A673 (cell line): ENCODE data around the gene ST7L.

Experiments used
- EZH2 ChIP-seq: fragments of 200-600 bp; sonication (generic); IDR thresholded peaks from 2 replicates; pipeline ENCODE4 v1.6.1; 2017; ENCODE audit warnings: borderline replicate concordance, low read depth, mild to moderate bottlenecking, mixed read lengths, antibody characterized with exemption, low read length; ENCODE audit not compliant: poor library complexity, severe bottlenecking
- TF ChIP-seq, protein P1 (sequence below): fragments of 300-800, 200-600 bp; sonication (generic); conservative IDR thresholded peaks from 2 replicates; pipeline ENCODE4 v1.5.1; 2017; ENCODE audit warnings: low read depth, mild to moderate bottlenecking, antibody characterized with exemption, low read length, moderate library complexity, mixed read lengths

DNA sequence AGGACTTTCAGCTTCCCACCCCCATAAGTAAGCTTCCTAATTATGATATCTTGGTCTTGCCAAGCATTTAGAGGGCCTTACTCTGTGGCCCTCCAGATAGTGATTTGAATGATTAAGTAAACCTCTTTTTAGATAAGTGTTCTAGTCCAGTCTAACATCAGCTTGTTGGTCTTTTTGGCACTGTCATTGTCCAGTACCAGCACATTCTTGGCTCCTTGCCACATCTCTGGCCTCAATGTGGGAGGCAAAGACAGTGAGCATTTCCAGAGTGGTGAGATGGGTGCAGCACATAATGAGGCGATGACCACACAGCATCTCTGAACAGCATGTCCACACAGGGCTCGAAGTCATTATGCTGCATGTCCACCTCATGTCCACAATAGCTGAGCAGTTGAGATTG is 6.8 kb upstream of the ST7L start:
- TF ChIP-seq, protein P1, sequence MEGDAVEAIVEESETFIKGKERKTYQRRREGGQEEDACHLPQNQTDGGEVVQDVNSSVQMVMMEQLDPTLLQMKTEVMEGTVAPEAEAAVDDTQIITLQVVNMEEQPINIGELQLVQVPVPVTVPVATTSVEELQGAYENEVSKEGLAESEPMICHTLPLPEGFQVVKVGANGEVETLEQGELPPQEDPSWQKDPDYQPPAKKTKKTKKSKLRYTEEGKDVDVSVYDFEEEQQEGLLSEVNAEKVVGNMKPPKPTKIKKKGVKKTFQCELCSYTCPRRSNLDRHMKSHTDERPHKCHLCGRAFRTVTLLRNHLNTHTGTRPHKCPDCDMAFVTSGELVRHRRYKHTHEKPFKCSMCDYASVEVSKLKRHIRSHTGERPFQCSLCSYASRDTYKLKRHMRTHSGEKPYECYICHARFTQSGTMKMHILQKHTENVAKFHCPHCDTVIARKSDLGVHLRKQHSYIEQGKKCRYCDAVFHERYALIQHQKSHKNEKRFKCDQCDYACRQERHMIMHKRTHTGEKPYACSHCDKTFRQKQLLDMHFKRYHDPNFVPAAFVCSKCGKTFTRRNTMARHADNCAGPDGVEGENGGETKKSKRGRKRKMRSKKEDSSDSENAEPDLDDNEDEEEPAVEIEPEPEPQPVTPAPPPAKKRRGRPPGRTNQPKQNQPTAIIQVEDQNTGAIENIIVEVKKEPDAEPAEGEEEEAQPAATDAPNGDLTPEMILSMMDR = no peak
- no peak for TF ChIP-seq EZH2
